ENCODE data around the gene ACADS. TPM values are rescaled to one million over a fixed set of nuclear protein-coding genes. Genes with fewer than 3 reads are reported as not detected.

Gene ACADS
- total and polyA plus RNA-seq, 9 of the 15 experiments (the other 6 are each of a cell fraction or from before 2014, with no cell fraction given) = 0.06 to 20.3 (median 8.8) TPM

DNA sequence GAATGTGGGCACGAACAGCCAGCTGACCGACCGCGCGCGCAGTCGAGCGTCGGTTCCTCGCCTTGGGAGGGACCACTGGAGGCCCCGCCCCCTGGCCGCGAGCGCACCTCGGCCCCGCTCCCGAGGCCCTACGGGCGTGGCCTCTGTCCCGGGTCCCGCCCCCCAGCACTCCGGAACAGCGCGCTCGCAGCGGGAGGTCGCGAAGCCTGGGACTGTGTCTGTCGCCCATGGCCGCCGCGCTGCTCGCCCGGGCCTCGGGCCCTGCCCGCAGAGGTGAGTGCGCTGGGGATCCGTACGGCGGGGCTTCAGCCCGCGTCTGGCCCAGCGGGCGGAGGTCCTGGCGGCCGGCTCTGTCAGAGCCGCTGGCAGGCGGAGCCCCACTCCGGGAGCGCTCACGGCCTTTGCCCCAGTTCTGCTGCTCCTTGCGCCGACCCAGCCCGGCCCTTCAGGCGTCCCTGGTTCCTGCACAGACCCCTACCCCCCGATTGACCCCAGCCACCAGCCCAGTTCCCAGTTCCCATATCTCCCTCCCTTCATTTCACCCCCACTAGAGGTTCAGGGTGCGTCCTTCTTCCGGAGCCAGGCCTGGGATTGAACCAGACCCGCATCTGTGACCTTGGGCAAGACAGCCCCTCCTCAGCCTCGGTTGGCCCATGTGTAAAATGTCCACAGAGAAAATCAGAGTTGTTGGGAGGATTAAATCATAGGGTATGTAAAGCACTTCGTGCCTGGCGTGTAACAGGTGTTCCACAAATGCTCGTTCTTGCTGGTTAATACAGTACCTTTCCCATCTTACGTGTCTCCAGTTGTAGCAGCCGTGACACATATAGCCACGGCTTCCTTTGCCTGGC lies at the start of gene ACADS (continued):
- TF ChIP-seq ZBTB2 (IDR thresholded peaks at IDR 0.05) = no peak
- TF ChIP-seq BACH1 (tag; IDR thresholded peaks at IDR 0.05) = no peak
- TF ChIP-seq RB1 (IDR thresholded peaks at IDR 0.05; ENCODE audit: low read depth) = peak; percentile 88
- TF ChIP-seq ZC3H4 (CRISPR knock-in tag; IDR thresholded peaks at IDR 0.05; ENCODE audit: borderline replicate concordance) = 0 out of 2 replicates have a peak, but pooled peaks have one; percentile 86
- peak; percentile 87 for TF ChIP-seq POLR2A (conservative IDR thresholded peaks at IDR 0.05)
- TF ChIP-seq MEIS2 (IDR thresholded peaks at IDR 0.05; ENCODE audit: partially characterized antibody) = no peak
- no peak for TF ChIP-seq POLR3A (IDR thresholded peaks at IDR 0.05; ENCODE audit: borderline replicate concordance, extremely low read depth, insufficient read depth, insufficient read length)
- TF ChIP-seq, protein P1, sequence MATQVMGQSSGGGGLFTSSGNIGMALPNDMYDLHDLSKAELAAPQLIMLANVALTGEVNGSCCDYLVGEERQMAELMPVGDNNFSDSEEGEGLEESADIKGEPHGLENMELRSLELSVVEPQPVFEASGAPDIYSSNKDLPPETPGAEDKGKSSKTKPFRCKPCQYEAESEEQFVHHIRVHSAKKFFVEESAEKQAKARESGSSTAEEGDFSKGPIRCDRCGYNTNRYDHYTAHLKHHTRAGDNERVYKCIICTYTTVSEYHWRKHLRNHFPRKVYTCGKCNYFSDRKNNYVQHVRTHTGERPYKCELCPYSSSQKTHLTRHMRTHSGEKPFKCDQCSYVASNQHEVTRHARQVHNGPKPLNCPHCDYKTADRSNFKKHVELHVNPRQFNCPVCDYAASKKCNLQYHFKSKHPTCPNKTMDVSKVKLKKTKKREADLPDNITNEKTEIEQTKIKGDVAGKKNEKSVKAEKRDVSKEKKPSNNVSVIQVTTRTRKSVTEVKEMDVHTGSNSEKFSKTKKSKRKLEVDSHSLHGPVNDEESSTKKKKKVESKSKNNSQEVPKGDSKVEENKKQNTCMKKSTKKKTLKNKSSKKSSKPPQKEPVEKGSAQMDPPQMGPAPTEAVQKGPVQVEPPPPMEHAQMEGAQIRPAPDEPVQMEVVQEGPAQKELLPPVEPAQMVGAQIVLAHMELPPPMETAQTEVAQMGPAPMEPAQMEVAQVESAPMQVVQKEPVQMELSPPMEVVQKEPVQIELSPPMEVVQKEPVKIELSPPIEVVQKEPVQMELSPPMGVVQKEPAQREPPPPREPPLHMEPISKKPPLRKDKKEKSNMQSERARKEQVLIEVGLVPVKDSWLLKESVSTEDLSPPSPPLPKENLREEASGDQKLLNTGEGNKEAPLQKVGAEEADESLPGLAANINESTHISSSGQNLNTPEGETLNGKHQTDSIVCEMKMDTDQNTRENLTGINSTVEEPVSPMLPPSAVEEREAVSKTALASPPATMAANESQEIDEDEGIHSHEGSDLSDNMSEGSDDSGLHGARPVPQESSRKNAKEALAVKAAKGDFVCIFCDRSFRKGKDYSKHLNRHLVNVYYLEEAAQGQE (IDR thresholded peaks at IDR 0.05; ENCODE audit: borderline replicate concordance) = no peak
- TF ChIP-seq, protein P1 (CRISPR knock-in tag; IDR thresholded peaks at IDR 0.05; ENCODE audit: low read depth) = 0 out of 2 replicates have a peak, but pooled peaks have one; percentile 56
- TF ChIP-seq ZNF584 (CRISPR knock-in tag; IDR thresholded peaks at IDR 0.05; ENCODE audit: low read depth) = peak; percentile 45; the same call in 1 of the 2 replicates
- TF ChIP-seq SAP30 (IDR thresholded peaks at IDR 0.05; ENCODE audit: borderline replicate concordance, insufficient read depth, low read depth, low read length, poor library complexity, severe bottlenecking) = peak; percentile 27
- peak; percentile 92; the same call in 1 of the 2 replicates for TF ChIP-seq KAT7 (CRISPR knock-in tag; IDR thresholded peaks at IDR 0.05; ENCODE audit: borderline replicate concordance)
- no peak for TF ChIP-seq ZNF707 (CRISPR knock-in tag; conservative IDR thresholded peaks at IDR 0.05)
- TF ChIP-seq ZSCAN29 (IDR thresholded peaks at IDR 0.05) = no peak
- peak; percentile 57 for TF ChIP-seq POLR2B (IDR thresholded peaks at IDR 0.05; ENCODE audit: low read depth, partially characterized antibody)
- no peak for TF ChIP-seq ZNF143 (CRISPR knock-in tag; IDR thresholded peaks at IDR 0.05)

All from K562 (cell line).